KOPT-K1 (cell line): Measurements from ENCODE around the gene PITPNM1.

Experiments
- H3K27ac ChIP-seq: fragments of 200-600 bp; sonication (generic); 2 replicates; pipeline ENCODE4 v1.5.1; 2016; ENCODE audit warnings: antibody characterized with exemption, mild to moderate bottlenecking, low read depth, low read length; ENCODE audit not compliant: poor library complexity, severe bottlenecking
- H3K36me3 ChIP-seq: fragments of 200-600 bp; sonication (generic); 2 replicates; pipeline ENCODE4 v1.5.1; 2017; ENCODE audit warnings: antibody characterized with exemption, mild to moderate bottlenecking, low read length, moderate library complexity; ENCODE audit not compliant: insufficient read depth
- H3K9me3 ChIP-seq: fragments of 200-600 bp; sonication (generic); 2 replicates; pipeline ENCODE4 v1.5.1; 2017; ENCODE audit warnings: antibody characterized with exemption, low read length, mild to moderate bottlenecking; ENCODE audit not compliant: insufficient read depth, poor library complexity, severe bottlenecking

PITPNM1 gene

GRCh38 chr11:67534070-67534679 is 29.0 kb upstream of the PITPNM1 start:
- H3K27ac ChIP-seq: no peak overlapping the region
- H3K36me3 ChIP-seq: no peaks in the 10 kb centered on the region
- H3K9me3 ChIP-seq: peaks cover 44% of the 10 kb centered on the region

DNA sequence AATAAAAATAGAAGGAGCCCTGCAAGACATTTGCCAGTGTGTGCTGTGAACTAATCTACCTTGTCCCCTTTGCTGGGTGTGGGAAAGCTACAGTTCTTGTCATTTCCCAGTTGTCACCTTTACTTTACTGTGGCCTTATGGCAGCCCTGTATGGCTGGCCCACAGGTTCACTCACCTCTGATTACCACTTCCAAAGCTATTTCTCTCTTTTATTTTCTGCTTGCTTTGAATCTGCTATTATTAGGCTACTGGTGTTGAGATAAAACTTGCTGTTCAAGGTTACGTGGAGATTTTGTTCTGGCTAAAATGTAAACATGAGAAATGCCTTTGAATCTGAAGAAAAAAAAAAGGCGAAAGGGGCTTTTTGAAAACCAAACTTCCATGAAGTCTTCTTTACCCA is 27.7 kb upstream of the PITPNM1 start:
- H3K27ac ChIP-seq: no peak overlapping the region
- H3K9me3 ChIP-seq: peaks cover 44% of the 10 kb centered on the region
- H3K36me3 ChIP-seq: no peaks in the 10 kb centered on the region

- Histone ChIP-seq H3K9me3 (peaks cover 29% of the 10 kb centered on the region), H3K27ac (no peak overlapping the region), H3K36me3 (no peaks in the 10 kb centered on the region)
Measured at GRCh38 chr11:67530282-67530592, 25.1 kb upstream of the PITPNM1 start.

- peaks cover 13% of the 10 kb centered on the region for H3K9me3 ChIP-seq
- H3K36me3 ChIP-seq: no peaks in the 10 kb centered on the region
- H3K27ac ChIP-seq: no peak overlapping the region
Measured at GRCh38 chr11:67528376-67528775, 23.2 kb upstream of the PITPNM1 start.

- H3K9me3 ChIP-seq: no peaks in the 10 kb centered on the region
- H3K36me3 ChIP-seq: no peaks in the 10 kb centered on the region
- H3K27ac ChIP-seq: no peak overlapping the region
Measured at GRCh38 chr11:67525275-67525976, 20.3 kb upstream of the PITPNM1 start.

DNA sequence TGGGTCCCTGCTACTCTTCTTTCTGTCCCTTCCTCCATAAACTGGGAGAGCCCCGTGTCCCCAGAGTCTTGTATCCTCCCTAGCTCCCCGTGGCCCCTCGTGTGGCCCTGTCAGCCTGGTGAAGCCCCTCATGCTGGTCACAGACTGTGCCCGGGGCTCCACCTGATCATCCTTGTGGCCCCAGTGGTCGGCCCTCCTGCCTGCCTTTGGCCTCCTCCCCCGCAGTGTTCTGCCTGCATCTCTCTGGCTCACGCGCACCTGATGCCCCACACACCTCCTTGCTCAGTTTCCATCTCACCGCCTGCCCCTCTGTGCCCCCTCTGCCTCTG is 19.3 kb upstream of the PITPNM1 start:
- no peak overlapping the region for H3K27ac ChIP-seq
- no peaks in the 10 kb centered on the region for H3K9me3 ChIP-seq
- H3K36me3 ChIP-seq: no peaks in the 10 kb centered on the region

DNA sequence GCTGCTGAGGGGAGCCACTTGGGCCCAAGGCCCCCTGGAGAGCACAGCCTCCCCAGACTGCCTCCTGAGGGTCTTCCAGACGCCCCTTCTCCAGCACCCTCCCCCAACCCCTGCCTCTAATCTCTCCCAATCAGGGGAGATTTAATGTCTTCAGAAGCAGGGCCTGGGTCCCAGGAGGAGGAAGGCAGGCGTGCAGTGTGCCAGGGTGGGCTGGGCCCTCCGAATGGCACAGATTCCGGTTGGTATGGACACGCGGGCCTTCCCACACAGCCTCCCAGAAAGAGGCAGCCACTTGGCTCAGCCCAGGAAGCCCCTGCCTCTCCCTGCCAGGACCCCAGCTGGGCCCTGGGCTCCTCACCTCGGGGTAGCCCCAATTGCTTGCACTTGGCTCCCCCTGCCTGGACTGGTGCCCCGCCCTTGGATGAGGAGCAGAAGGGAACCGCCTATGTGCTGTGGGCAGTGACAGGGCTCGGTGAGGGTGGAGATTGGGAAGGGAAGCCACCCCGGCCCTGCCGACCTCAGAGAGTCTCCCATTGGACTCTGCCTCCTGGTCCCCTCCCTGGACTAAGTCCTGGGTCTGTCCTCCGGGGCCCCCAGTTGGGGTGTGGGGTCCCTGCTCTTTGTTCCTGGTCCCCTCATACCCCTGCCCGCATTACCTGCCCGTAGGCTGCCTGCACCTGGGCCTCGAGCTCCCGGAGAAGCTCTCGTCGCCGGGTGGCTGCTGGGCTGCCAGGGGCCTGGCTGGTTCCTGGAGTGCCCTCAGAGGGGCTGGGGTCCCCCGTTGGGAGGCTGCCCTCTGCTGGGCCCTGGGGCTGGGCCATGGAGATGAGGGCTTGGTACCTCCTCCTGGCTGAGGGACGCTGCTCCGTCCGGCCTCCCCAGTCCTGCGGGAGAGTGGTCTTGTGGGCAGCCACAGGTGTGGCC is 18.7 kb upstream of the PITPNM1 start:
- Histone ChIP-seq H3K27ac (no peak overlapping the region), H3K36me3 (no peaks in the 10 kb centered on the region), H3K9me3 (no peaks in the 10 kb centered on the region)

GRCh38 chr11:67522844-67523555 is 17.8 kb upstream of the PITPNM1 start, which contains the start of gene CABP2:
TSS of gene CABP2 (minus strand) at chr11:67523446. CDS start at chr11:67523326, 120 bp downstream.
- Histone ChIP-seq H3K9me3 (no peaks in the 10 kb centered on the region), H3K36me3 (no peaks in the 10 kb centered on the region), H3K27ac (no peak within 1 kb of the TSS)

- Histone ChIP-seq H3K36me3 (no peaks in the 10 kb centered on the region), H3K27ac (no peak overlapping the region), H3K9me3 (no peaks in the 10 kb centered on the region)
Measured at GRCh38 chr11:67522338-67522737, 17.2 kb upstream of the PITPNM1 start.

GRCh38 chr11:67521924-67522323 is 16.8 kb upstream of the PITPNM1 start:
- H3K27ac ChIP-seq: no peak overlapping the region
- no peaks in the 10 kb centered on the region for H3K36me3 ChIP-seq
- H3K9me3 ChIP-seq: no peaks in the 10 kb centered on the region

GRCh38 chr11:67520856-67521824 is 16.0 kb upstream of the PITPNM1 start:
- Histone ChIP-seq H3K27ac (no peak overlapping the region), H3K9me3 (no peaks in the 10 kb centered on the region), H3K36me3 (no peaks in the 10 kb centered on the region)

- Histone ChIP-seq H3K27ac (no peak overlapping the region), H3K36me3 (no peaks in the 10 kb centered on the region), H3K9me3 (no peaks in the 10 kb centered on the region)
Measured at GRCh38 chr11:67519726-67520125, 14.6 kb upstream of the PITPNM1 start.

DNA sequence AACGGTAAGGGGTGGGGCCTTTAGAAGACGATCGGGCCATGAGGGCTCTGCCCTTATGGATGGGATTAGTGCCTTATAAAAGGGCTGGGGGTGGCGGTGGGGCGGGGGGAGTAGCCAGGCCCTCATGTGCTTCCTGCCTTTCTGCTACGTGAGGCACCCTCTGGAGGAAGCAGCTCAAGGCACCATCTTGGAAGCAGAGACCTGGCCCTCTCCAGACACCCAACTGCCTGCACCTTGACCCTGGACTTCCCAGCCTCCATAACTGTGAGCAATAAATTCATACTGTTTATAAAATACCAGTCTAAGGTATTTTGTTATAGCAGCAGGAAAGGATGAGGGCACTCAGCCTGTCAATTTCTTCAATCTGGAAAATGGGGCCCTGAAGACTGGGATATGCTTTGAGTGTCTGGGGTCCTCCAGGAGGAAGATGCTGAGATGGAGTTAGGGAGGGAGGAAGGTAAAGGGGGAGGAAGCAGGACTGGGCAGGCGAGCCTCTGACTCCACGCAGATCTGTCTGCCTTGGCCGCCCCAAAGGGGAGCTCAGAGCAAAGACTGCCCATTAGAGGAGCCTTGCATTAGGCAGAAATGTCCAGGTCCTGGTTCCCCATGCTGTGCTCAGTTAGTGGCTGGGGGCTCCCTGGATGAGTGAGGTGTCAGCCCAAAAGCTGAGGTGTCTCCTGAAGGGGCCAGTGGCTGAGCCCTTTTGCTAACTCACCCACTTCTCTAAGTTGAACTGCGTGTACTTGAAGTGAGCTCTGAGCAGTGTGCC is 12.8 kb upstream of the PITPNM1 start:
- H3K9me3 ChIP-seq: no peaks in the 10 kb centered on the region
- H3K36me3 ChIP-seq: no peaks in the 10 kb centered on the region
- H3K27ac ChIP-seq: no peak overlapping the region
